ENCODE results near the gene KLF11. TPM values are rescaled to one million over a fixed set of nuclear protein-coding genes. Genes with fewer than 3 reads are reported as not detected.
A peak's percentile ranks its signal among the peaks of the same experiment; 100 is the strongest.

The KLF11 gene
- total RNA-seq, 2 donors from 2014 or later = 9.3 to 13.1 TPM

DNA sequence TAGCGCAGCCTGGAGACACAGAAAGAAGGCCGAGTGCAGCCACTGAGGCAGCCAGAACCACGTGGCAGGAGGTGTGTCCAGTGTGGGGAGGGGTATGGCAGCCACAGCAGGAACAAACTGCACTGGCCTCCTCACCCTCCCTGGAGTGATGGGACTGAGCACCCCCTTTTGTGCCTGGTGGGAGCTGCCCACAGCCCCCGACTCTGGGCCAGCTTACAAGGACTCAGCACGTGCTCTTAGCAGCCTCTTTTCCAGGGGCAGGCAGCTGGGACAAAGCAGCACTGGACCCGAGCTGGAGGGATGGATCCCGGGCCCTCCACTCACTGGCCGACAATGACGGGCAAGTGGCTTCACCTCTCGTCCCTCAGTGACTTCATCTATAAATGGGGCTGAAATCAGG is 5.2 kb upstream of the KLF11 start:
- H3K4me3 Mint-ChIP-seq = no peak overlapping the region
- no peaks in the 10 kb centered on the region for H3K4me1 Mint-ChIP-seq
- H3K4me1 ChIP-seq (ENCODE audit: control insufficient read depth, insufficient read depth, low read length) = no peaks in the 10 kb centered on the region
- H3K27me3 Mint-ChIP-seq (ENCODE audit: insufficient read depth) = peaks cover 24% of the 10 kb centered on the region
- H3K4me3 ChIP-seq (ENCODE audit: low read length) = no peak overlapping the region
- no peaks in the 10 kb centered on the region for H3K36me3 Mint-ChIP-seq (ENCODE audit: low read depth)
- H3K9me3 ChIP-seq (ENCODE audit: control insufficient read depth, low read length) = no peaks in the 10 kb centered on the region
- no peaks in the 10 kb centered on the region for H3K9me3 Mint-ChIP-seq
- no peak overlapping the region for H3K27ac ChIP-seq (ENCODE audit: low read depth, low read length)
- H3K27me3 ChIP-seq (ENCODE audit: control insufficient read depth, insufficient read depth, low read length, poor library complexity, severe bottlenecking) = no peaks in the 10 kb centered on the region
- TF ChIP-seq, protein P1, sequence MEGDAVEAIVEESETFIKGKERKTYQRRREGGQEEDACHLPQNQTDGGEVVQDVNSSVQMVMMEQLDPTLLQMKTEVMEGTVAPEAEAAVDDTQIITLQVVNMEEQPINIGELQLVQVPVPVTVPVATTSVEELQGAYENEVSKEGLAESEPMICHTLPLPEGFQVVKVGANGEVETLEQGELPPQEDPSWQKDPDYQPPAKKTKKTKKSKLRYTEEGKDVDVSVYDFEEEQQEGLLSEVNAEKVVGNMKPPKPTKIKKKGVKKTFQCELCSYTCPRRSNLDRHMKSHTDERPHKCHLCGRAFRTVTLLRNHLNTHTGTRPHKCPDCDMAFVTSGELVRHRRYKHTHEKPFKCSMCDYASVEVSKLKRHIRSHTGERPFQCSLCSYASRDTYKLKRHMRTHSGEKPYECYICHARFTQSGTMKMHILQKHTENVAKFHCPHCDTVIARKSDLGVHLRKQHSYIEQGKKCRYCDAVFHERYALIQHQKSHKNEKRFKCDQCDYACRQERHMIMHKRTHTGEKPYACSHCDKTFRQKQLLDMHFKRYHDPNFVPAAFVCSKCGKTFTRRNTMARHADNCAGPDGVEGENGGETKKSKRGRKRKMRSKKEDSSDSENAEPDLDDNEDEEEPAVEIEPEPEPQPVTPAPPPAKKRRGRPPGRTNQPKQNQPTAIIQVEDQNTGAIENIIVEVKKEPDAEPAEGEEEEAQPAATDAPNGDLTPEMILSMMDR (conservative IDR thresholded peaks at IDR 0.05) = no peak
- no peak overlapping the region for H3K9ac ChIP-seq (ENCODE audit: extremely low read depth, low read length, poor library complexity, severe bottlenecking)
- DNase-seq = peak; percentile 39
- WGBS, 2 experiments (ENCODE audit: insufficient coverage in 1 of 2, insufficient read length in 1 of 2) = 92 to 93% methylated on average over 10 of the region's 10 CpGs
- H3K27ac Mint-ChIP-seq = no peak overlapping the region
- H3K36me3 ChIP-seq (ENCODE audit: control insufficient read depth, insufficient read depth, low read length) = no peaks in the 10 kb centered on the region

DNA sequence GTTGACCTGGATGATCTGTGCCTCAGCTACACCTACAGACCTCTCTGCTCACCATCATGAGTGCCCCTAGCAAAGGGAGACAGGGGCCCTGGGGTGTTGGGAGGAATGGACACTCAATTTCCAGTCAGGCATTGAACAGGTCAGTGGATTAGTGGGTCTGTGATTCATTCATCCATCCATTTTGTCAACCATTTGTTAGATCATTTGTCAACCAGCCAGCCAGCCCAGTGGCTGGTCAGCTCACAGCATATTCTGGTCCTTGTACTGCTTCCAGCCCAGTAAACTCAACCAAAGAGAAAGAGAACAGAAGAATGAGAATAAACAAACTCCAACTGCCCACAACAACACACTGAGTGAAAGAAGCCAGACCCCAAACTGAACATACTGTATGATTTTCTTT is 4.6 kb upstream of the KLF11 start:
- TF ChIP-seq, protein P1 (conservative IDR thresholded peaks at IDR 0.05) = no peak
- H3K4me1 ChIP-seq (ENCODE audit: control insufficient read depth, insufficient read depth, low read length) = no peaks in the 10 kb centered on the region
- H3K9ac ChIP-seq (ENCODE audit: extremely low read depth, low read length, poor library complexity, severe bottlenecking) = no peak overlapping the region
- no peaks in the 10 kb centered on the region for H3K9me3 ChIP-seq (ENCODE audit: control insufficient read depth, low read length)
- H3K4me3 Mint-ChIP-seq = no peak overlapping the region
- no peaks in the 10 kb centered on the region for H3K36me3 ChIP-seq (ENCODE audit: control insufficient read depth, insufficient read depth, low read length)
- H3K36me3 Mint-ChIP-seq (ENCODE audit: low read depth) = no peaks in the 10 kb centered on the region
- no peak overlapping the region for H3K27ac ChIP-seq (ENCODE audit: low read depth, low read length)
- H3K4me3 ChIP-seq (ENCODE audit: low read length) = no peak overlapping the region
- DNase-seq = no peak
- H3K27me3 ChIP-seq (ENCODE audit: control insufficient read depth, insufficient read depth, low read length, poor library complexity, severe bottlenecking) = no peaks in the 10 kb centered on the region
- H3K27me3 Mint-ChIP-seq (ENCODE audit: insufficient read depth) = peaks cover 24% of the 10 kb centered on the region
- H3K27ac Mint-ChIP-seq = no peak overlapping the region
- no peaks in the 10 kb centered on the region for H3K9me3 Mint-ChIP-seq
- H3K4me1 Mint-ChIP-seq = no peaks in the 10 kb centered on the region

DNA sequence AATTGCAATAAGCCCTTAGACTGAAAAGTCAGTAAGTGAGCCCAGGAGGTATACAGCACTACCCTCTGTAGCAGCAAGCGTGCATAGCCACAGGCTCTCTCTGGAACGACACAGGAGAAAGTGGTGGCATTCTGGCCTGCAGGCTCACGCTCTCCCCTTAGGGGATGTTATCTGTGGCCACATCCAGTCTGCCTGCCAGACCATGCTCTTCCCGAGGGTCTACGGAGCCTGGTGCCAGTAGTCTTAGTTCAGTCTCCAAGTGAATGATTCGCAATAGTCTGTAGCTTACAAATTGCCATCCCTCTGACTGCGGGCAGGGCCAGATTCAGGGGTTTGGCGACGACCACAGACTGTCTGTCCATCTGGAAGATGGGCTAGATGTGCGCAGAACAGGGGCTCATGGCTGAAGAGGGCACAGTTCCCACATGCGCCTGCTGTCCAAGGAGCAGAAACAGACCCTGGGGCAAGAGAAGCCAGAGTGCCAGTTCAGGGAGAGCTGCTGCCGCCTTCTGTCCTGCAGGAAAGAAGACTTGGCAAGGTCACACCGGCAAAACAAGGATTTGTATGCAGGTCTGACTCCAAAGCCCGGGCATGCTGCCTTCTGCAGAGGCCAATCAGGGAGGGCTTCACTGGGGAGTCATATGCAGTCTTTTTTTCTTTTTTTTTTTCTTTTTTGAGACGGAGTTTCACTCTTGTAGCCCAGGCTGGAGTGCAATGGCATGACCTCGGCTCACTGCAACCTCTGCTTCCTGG is 3.5 kb upstream of the KLF11 start:
- 92 to 98% methylated on average over 13 to 16 of the region's 16 CpGs for WGBS, 2 experiments (ENCODE audit: insufficient coverage in 1 of 2, insufficient read length in 1 of 2)
- Histone ChIP-seq H3K36me3 (ENCODE audit: control insufficient read depth, insufficient read depth, low read length) (no peaks in the 10 kb centered on the region), H3K27me3 (ENCODE audit: control insufficient read depth, insufficient read depth, low read length, poor library complexity, severe bottlenecking) (no peaks in the 10 kb centered on the region), H3K4me3 (ENCODE audit: low read length) (no peak overlapping the region), H3K4me1 (ENCODE audit: control insufficient read depth, insufficient read depth, low read length) (no peaks in the 10 kb centered on the region), H3K9me3 (ENCODE audit: control insufficient read depth, low read length) (no peaks in the 10 kb centered on the region), H3K27ac (ENCODE audit: low read depth, low read length) (no peak overlapping the region), H3K9ac (ENCODE audit: extremely low read depth, low read length, poor library complexity, severe bottlenecking) (no peak overlapping the region)
- no peaks in the 10 kb centered on the region for H3K36me3 Mint-ChIP-seq (ENCODE audit: low read depth)
- peaks cover 27% of the 10 kb centered on the region for H3K27me3 Mint-ChIP-seq (ENCODE audit: insufficient read depth)
- DNase-seq = no peak
- H3K9me3 Mint-ChIP-seq = no peaks in the 10 kb centered on the region
- no peak overlapping the region for H3K27ac Mint-ChIP-seq
- H3K4me1 Mint-ChIP-seq = no peaks in the 10 kb centered on the region
- TF ChIP-seq, protein P1 (conservative IDR thresholded peaks at IDR 0.05) = no peak
- no peak overlapping the region for H3K4me3 Mint-ChIP-seq
